ENCODE measurements around the gene FAM167B.
A peak's percentile ranks its signal among the peaks of the same experiment; 100 is the strongest.
"Not testable (repeated sequence)": the region's sequence is repeated elsewhere in the genome, so short reads cannot be mapped to it uniquely, and the experiment has no call there.

Gene FAM167B

GRCh38 chr1:32272557-32273390, 25.8 kb downstream of the FAM167B start:
- Histone ChIP-seq H3K9ac (ENCODE audit: low read length) (no peak overlapping the region), H3K27ac (ENCODE audit: low read length) (no peak overlapping the region), H3K36me3 (ENCODE audit: control insufficient read depth, low read depth, low read length) (peaks cover 2% of the 10 kb centered on the region), H3K9me3 (ENCODE audit: control insufficient read depth, low read depth, low read length) (no peaks in the 10 kb centered on the region), H3K4me1 (ENCODE audit: control insufficient read depth, low read depth, low read length) (peaks cover 15% of the 10 kb centered on the region), H3K4me3 (ENCODE audit: low read length) (no peak overlapping the region), H3K27me3 (ENCODE audit: control insufficient read depth, insufficient read depth, low read length) (no peaks in the 10 kb centered on the region)

DNA sequence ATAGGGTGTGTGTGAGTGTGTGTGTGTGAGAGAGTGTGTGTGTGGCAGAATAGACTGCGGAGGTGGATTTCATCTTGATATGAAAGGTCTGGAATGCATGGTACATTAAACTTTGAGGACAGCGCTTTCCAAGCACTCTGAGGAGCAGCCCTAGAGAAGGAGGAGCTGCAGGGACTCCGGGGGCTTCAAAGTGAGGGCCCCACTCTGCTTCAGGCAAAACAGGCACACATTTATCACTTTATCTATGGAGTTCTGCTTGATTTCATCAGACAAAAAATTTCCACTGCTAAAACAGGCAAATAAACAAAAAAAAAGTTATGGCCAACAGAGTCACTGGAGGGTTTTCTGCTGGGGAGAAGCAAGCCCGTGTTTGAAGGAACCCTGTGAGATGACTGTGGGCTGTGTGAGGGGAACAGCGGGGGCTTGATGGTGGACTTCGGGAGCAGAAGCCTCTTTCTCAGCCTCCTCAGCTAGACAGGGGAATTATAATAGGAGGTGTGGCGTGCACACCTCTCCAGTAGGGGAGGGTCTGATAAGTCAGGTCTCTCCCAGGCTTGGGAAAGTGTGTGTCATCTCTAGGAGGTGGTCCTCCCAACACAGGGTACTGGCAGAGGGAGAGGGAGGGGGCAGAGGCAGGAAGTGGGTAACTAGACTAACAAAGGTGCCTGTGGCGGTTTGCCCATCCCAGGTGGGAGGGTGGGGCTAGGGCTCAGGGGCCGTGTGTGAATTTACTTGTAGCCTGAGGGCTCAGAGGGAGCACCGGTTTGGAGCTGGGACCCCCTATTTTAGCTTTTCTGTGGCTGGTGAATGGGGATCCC, 26.6 kb downstream of the FAM167B start:
- H3K27ac ChIP-seq (ENCODE audit: low read length): no peak overlapping the region
- peaks cover 15% of the 10 kb centered on the region for H3K4me1 ChIP-seq (ENCODE audit: control insufficient read depth, low read depth, low read length)
- peak overlapping the region; percentile 5 for H3K9ac ChIP-seq (ENCODE audit: low read length)
- H3K36me3 ChIP-seq (ENCODE audit: control insufficient read depth, low read depth, low read length): peaks cover 5% of the 10 kb centered on the region
- H3K9me3 ChIP-seq (ENCODE audit: control insufficient read depth, low read depth, low read length): no peaks in the 10 kb centered on the region
- no peaks in the 10 kb centered on the region for H3K27me3 ChIP-seq (ENCODE audit: control insufficient read depth, insufficient read depth, low read length)
- peak overlapping the region; percentile 13 for H3K4me3 ChIP-seq (ENCODE audit: low read length)

DNA sequence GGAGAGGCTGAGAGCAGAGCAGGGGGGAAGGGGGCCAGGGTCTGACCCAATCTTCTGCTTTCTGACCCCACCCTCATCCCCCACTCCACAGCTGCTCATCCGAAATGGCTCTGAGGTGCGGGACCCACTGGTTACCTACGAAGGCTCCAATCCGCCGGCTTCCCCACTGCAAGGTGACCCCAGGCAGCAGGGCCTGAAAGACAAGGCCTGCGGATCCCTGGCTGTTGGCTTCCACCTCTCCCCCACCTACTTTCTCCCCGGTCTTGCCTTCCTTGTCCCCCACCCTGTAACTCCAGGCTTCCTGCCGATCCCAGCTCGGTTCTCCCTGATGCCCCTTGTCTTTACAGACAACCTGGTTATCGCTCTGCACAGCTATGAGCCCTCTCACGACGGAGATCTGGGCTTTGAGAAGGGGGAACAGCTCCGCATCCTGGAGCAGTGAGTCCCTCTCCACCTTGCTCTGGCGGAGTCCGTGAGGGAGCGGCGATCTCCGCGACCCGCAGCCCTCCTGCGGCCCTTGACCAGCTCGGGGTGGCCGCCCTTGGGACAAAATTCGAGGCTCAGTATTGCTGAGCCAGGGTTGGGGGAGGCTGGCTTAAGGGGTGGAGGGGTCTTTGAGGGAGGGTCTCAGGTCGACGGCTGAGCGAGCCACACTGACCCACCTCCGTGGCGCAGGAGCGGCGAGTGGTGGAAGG, 27.8 kb downstream of the FAM167B start:
- Histone ChIP-seq H3K27me3 (ENCODE audit: control insufficient read depth, insufficient read depth, low read length) (no peaks in the 10 kb centered on the region), H3K9ac (ENCODE audit: low read length) (peak overlapping the region; percentile 5), H3K9me3 (ENCODE audit: control insufficient read depth, low read depth, low read length) (no peaks in the 10 kb centered on the region), H3K4me3 (ENCODE audit: low read length) (peak overlapping the region; percentile 13), H3K36me3 (ENCODE audit: control insufficient read depth, low read depth, low read length) (peaks cover 10% of the 10 kb centered on the region), H3K4me1 (ENCODE audit: control insufficient read depth, low read depth, low read length) (peaks cover 15% of the 10 kb centered on the region), H3K27ac (ENCODE audit: low read length) (peak overlapping the region; percentile 18)

- H3K36me3 ChIP-seq (ENCODE audit: control insufficient read depth, low read depth, low read length): peaks cover 14% of the 10 kb centered on the region
- no peaks in the 10 kb centered on the region for H3K27me3 ChIP-seq (ENCODE audit: control insufficient read depth, insufficient read depth, low read length)
- no peaks in the 10 kb centered on the region for H3K9me3 ChIP-seq (ENCODE audit: control insufficient read depth, low read depth, low read length)
- H3K27ac ChIP-seq (ENCODE audit: low read length): no peak overlapping the region
- H3K9ac ChIP-seq (ENCODE audit: low read length): no peak overlapping the region
- H3K4me1 ChIP-seq (ENCODE audit: control insufficient read depth, low read depth, low read length): peaks cover 15% of the 10 kb centered on the region
- no peak overlapping the region for H3K4me3 ChIP-seq (ENCODE audit: low read length)
These were observed 28.4 kb downstream of the FAM167B start for GRCh38 chr1:32275424-32275823.

GRCh38 chr1:32276032-32276782, 29.2 kb downstream of the FAM167B start:
- Histone ChIP-seq H3K27ac (ENCODE audit: low read length) (no peak overlapping the region), H3K4me1 (ENCODE audit: control insufficient read depth, low read depth, low read length) (peaks cover 15% of the 10 kb centered on the region), H3K4me3 (ENCODE audit: low read length) (no peak overlapping the region), H3K27me3 (ENCODE audit: control insufficient read depth, insufficient read depth, low read length) (no peaks in the 10 kb centered on the region), H3K36me3 (ENCODE audit: control insufficient read depth, low read depth, low read length) (peaks cover 14% of the 10 kb centered on the region), H3K9ac (ENCODE audit: low read length) (no peak overlapping the region), H3K9me3 (ENCODE audit: control insufficient read depth, low read depth, low read length) (no peaks in the 10 kb centered on the region)

GRCh38 chr1:32284777-32285176, 37.8 kb downstream of the FAM167B start:
- H3K27me3 ChIP-seq (ENCODE audit: control insufficient read depth, insufficient read depth, low read length); H3K9me3 ChIP-seq (ENCODE audit: control insufficient read depth, low read depth, low read length); H3K4me3 ChIP-seq (ENCODE audit: low read length); H3K9ac ChIP-seq (ENCODE audit: low read length); H3K27ac ChIP-seq (ENCODE audit: low read length); H3K4me1 ChIP-seq (ENCODE audit: control insufficient read depth, low read depth, low read length): not testable (repeated sequence)
- H3K36me3 ChIP-seq (ENCODE audit: control insufficient read depth, low read depth, low read length): peaks cover 11% of the 10 kb centered on the region

DNA sequence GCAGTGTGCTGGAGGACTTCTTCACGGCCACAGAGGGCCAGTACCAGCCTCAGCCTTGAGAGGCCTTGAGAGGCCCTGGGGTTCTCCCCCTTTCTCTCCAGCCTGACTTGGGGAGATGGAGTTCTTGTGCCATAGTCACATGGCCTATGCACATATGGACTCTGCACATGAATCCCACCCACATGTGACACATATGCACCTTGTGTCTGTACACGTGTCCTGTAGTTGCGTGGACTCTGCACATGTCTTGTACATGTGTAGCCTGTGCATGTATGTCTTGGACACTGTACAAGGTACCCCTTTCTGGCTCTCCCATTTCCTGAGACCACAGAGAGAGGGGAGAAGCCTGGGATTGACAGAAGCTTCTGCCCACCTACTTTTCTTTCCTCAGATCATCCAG, 38.6 kb downstream of the FAM167B start:
- H3K27ac ChIP-seq (ENCODE audit: low read length): no peak overlapping the region
- H3K9ac ChIP-seq (ENCODE audit: low read length): no peak overlapping the region
- peaks cover 7% of the 10 kb centered on the region for H3K36me3 ChIP-seq (ENCODE audit: control insufficient read depth, low read depth, low read length)
- no peaks in the 10 kb centered on the region for H3K27me3 ChIP-seq (ENCODE audit: control insufficient read depth, insufficient read depth, low read length)
- no peaks in the 10 kb centered on the region for H3K9me3 ChIP-seq (ENCODE audit: control insufficient read depth, low read depth, low read length)
- no peak overlapping the region for H3K4me3 ChIP-seq (ENCODE audit: low read length)
- H3K4me1 ChIP-seq (ENCODE audit: control insufficient read depth, low read depth, low read length): no peaks in the 10 kb centered on the region

- no peak overlapping the region for H3K9ac ChIP-seq (ENCODE audit: low read length)
- peaks cover 7% of the 10 kb centered on the region for H3K36me3 ChIP-seq (ENCODE audit: control insufficient read depth, low read depth, low read length)
- no peaks in the 10 kb centered on the region for H3K9me3 ChIP-seq (ENCODE audit: control insufficient read depth, low read depth, low read length)
- H3K4me3 ChIP-seq (ENCODE audit: low read length): no peak overlapping the region
- no peak overlapping the region for H3K27ac ChIP-seq (ENCODE audit: low read length)
- no peaks in the 10 kb centered on the region for H3K27me3 ChIP-seq (ENCODE audit: control insufficient read depth, insufficient read depth, low read length)
- no peaks in the 10 kb centered on the region for H3K4me1 ChIP-seq (ENCODE audit: control insufficient read depth, low read depth, low read length)
These were observed 39.7 kb downstream of the FAM167B start for GRCh38 chr1:32286763-32287162.

GRCh38 chr1:32289256-32289655, 42.2 kb downstream of the FAM167B start:
- Histone ChIP-seq H3K4me1 (ENCODE audit: control insufficient read depth, low read depth, low read length) (no peaks in the 10 kb centered on the region), H3K36me3 (ENCODE audit: control insufficient read depth, low read depth, low read length) (peaks cover 7% of the 10 kb centered on the region), H3K27ac (ENCODE audit: low read length) (no peak overlapping the region), H3K9me3 (ENCODE audit: control insufficient read depth, low read depth, low read length) (no peaks in the 10 kb centered on the region), H3K27me3 (ENCODE audit: control insufficient read depth, insufficient read depth, low read length) (no peaks in the 10 kb centered on the region), H3K4me3 (ENCODE audit: low read length) (no peak overlapping the region), H3K9ac (ENCODE audit: low read length) (no peak overlapping the region)

- Histone ChIP-seq H3K9ac (ENCODE audit: low read length) (peak overlapping the region; percentile 68), H3K9me3 (ENCODE audit: control insufficient read depth, low read depth, low read length) (no peaks in the 10 kb centered on the region), H3K4me3 (ENCODE audit: low read length) (peak overlapping the region; percentile 78), H3K4me1 (ENCODE audit: control insufficient read depth, low read depth, low read length) (peaks cover under 1% of the 10 kb centered on the region), H3K27me3 (ENCODE audit: control insufficient read depth, insufficient read depth, low read length) (no peaks in the 10 kb centered on the region), H3K36me3 (ENCODE audit: control insufficient read depth, low read depth, low read length) (no peaks in the 10 kb centered on the region), H3K27ac (ENCODE audit: low read length) (no peak overlapping the region)
These were observed 44.2 kb downstream of the FAM167B start for GRCh38 chr1:32291145-32291707.

Data from iPS-18a (cell line).